PC-9 (cell line): Measurements from ENCODE around the gene SLC22A4.

ENCODE experiments used
- EZH2 ChIP-seq: fragments of 200-600 bp; sonication (generic); IDR thresholded peaks from 2 replicates; pipeline ENCODE4 v1.8.0; 2017; ENCODE audit warnings: antibody characterized with exemption, low read depth
- TF ChIP-seq, protein P1 (sequence below): fragments of 200-600 bp; sonication (generic); conservative IDR thresholded peaks from 2 replicates; pipeline ENCODE4 v1.6.1; 2017; ENCODE audit warnings: mixed run types, antibody characterized with exemption, mild to moderate bottlenecking, moderate library complexity

DNA sequence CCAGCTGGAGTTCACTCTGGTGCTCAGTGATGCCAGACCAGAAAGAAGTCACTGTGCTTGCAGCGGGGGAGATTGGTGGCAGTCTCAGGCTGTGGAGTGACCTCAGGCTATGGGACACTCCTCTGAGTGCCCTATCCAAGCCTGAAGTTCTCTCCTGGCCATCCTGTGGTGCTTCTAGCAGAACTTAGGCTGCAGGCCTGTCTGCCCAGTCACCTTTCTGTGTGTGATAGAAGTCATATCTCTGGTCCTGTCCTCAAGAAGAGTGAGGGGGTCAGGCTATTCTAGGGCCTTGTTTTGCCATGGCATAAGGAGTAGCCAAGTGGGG is 27.4 kb upstream of the SLC22A4 start:
- TF ChIP-seq, protein P1, sequence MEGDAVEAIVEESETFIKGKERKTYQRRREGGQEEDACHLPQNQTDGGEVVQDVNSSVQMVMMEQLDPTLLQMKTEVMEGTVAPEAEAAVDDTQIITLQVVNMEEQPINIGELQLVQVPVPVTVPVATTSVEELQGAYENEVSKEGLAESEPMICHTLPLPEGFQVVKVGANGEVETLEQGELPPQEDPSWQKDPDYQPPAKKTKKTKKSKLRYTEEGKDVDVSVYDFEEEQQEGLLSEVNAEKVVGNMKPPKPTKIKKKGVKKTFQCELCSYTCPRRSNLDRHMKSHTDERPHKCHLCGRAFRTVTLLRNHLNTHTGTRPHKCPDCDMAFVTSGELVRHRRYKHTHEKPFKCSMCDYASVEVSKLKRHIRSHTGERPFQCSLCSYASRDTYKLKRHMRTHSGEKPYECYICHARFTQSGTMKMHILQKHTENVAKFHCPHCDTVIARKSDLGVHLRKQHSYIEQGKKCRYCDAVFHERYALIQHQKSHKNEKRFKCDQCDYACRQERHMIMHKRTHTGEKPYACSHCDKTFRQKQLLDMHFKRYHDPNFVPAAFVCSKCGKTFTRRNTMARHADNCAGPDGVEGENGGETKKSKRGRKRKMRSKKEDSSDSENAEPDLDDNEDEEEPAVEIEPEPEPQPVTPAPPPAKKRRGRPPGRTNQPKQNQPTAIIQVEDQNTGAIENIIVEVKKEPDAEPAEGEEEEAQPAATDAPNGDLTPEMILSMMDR: no peak
- TF ChIP-seq EZH2: no peak
